GM12878 (cell line): ENCODE measurements around the gene TSFM. TPM values are rescaled to one million over a fixed set of nuclear protein-coding genes. Genes with fewer than 3 reads are reported as not detected.

Source experiments
- ATAC-seq: fragments of 200-7000 bp; cut with Tn5 transposase; 3 replicates; pipeline ENCODE4 v1.9.1; 2020; ENCODE audit warnings: mild to moderate bottlenecking, moderate library complexity
- BruUV-seq: library from RNA; stranded (reverse); fragments of 400-500 nt; replicated peaks from 2 replicates; lab custom pipeline; 2021; lab: Mats Ljungman, UMichigan
- CTCF ChIA-PET: fragments of 300-600 bp; sonication (Branson Sonifier 250); formaldehyde crosslinking; extraction: SDS; loops from one replicate; lab custom pipeline; 2021; ENCODE audit warnings: inconsistent platforms; lab: Yijun Ruan, JAX
- POLR2A ChIA-PET: fragments of 350-600 bp; formaldehyde crosslinking; extraction: SDS; loops from one replicate; lab custom pipeline; 2021; ENCODE audit warnings: inconsistent platforms; lab: Charles Lee
- RAD21 ChIA-PET: fragments of 300-600 bp; sonication (Branson Sonifier 250); formaldehyde crosslinking; loops from one replicate; lab custom pipeline; 2023; ENCODE audit warnings: antibody characterized with exemption; ENCODE audit not compliant: unreplicated experiment; lab: Charles Lee
- SMC1A ChIA-PET: fragments of 300-600 bp; sonication (Branson Sonifier 250); formaldehyde crosslinking; loops from one replicate; lab custom pipeline; 2023; ENCODE audit not compliant: unreplicated experiment, uncharacterized antibody; lab: Charles Lee
- DNase-seq: peaks from one replicate; pipeline ENCODE4 v3.0.0-alpha.2; 2011; ENCODE audit warnings: low read depth, low spot score
- FAIRE-seq: peaks from 3 replicates; lab custom pipeline; 2011; peaks lifted over from hg19 to GRCh38; lab: Jason Lieb, UNC
- H2AFZ ChIP-seq: 2 replicates; pipeline ENCODE4 v1.6.0; 2011; ENCODE audit warnings: low read depth, low read length, control low read depth; ENCODE audit not compliant: control insufficient read depth
- H3K27ac ChIP-seq: 2 replicates; pipeline ENCODE4 v1.5.1; 2011; ENCODE audit warnings: control low read depth; ENCODE audit not compliant: control insufficient read depth, insufficient read depth
- H3K27me3 ChIP-seq, 2 experiments: replicated peaks in 1 of 2; 2 replicates each; pipeline versions ENCODE4 v1.6.0 to v1.6.1; 2011; ENCODE audit warnings: low read length in 1 of 2; ENCODE audit not compliant: control insufficient read depth in 2 of 2, insufficient read depth in 2 of 2
- H3K36me3 ChIP-seq, 2 experiments: 2 replicates each; pipeline ENCODE4 v1.5.1; 2011; ENCODE audit warnings: low read length in 1 of 2; ENCODE audit not compliant: control insufficient read depth in 2 of 2, insufficient read depth in 2 of 2
- H3K4me1 ChIP-seq: 2 replicates; pipeline ENCODE4 v1.6.1; 2011; ENCODE audit warnings: mild to moderate bottlenecking, low read length, moderate library complexity, mixed read lengths; ENCODE audit not compliant: control insufficient read depth, insufficient read depth
- H3K4me2 ChIP-seq: 2 replicates; pipeline ENCODE4 v1.6.0; 2011; ENCODE audit warnings: control low read depth; ENCODE audit not compliant: control insufficient read depth, insufficient read depth
- H3K4me3 ChIP-seq: fragments of 200-600 bp; sonication (generic); 2 replicates; pipeline ENCODE4 v1.5.1; 2016
- H3K79me2 ChIP-seq: 2 replicates; pipeline ENCODE4 v1.6.0; 2011; ENCODE audit warnings: low read length; ENCODE audit not compliant: control insufficient read depth, insufficient read depth
- H3K9ac ChIP-seq: 2 replicates; pipeline ENCODE4 v1.8.0; 2011; ENCODE audit warnings: low read length, control low read depth, mixed read lengths; ENCODE audit not compliant: control insufficient read depth, insufficient read depth
- H3K9me3 ChIP-seq: replicated peaks from 3 replicates; pipeline ENCODE4 v1.5.1; 2011; ENCODE audit warnings: mild to moderate bottlenecking, low read length; ENCODE audit not compliant: control insufficient read depth, insufficient read depth
- H4K20me1 ChIP-seq: 2 replicates; pipeline ENCODE4 v1.6.0; 2011; ENCODE audit not compliant: control insufficient read depth, insufficient read depth
- CHD2 ChIP-seq: IDR thresholded peaks from 2 replicates; pipeline ENCODE4 v1.6.1; 2011; ENCODE audit warnings: low read depth, low read length, improper control_type of control experiment, borderline replicate concordance
- CREM ChIP-seq: IDR thresholded peaks from 2 replicates; pipeline ENCODE4 v1.6.1; 2014; ENCODE audit warnings: antibody characterized with exemption, low read depth
- DPF2 ChIP-seq: fragments of 450-650 bp; IDR thresholded peaks from 2 replicates; pipeline ENCODE4 v1.6.1; 2017; ENCODE audit warnings: mild to moderate bottlenecking
- GATAD2B ChIP-seq: fragments of 450-650 bp; conservative IDR thresholded peaks from 2 replicates; pipeline ENCODE4 v1.6.1; 2017; ENCODE audit warnings: low read depth, mild to moderate bottlenecking, moderate library complexity
- IKZF1 ChIP-seq: fragments of 450-650 bp; conservative IDR thresholded peaks from 2 replicates; pipeline ENCODE4 v1.6.1; 2017; ENCODE audit warnings: antibody characterized with exemption, mild to moderate bottlenecking
- LARP7 ChIP-seq: fragments of 450-650 bp; IDR thresholded peaks from 2 replicates; pipeline ENCODE4 v1.6.1; 2017; ENCODE audit warnings: mild to moderate bottlenecking
- POLR2AphosphoS2 ChIP-seq: IDR thresholded peaks from 2 replicates; pipeline ENCODE4 v1.6.1; 2011; ENCODE audit warnings: low read depth, mild to moderate bottlenecking, low read length, improper control_type of control experiment, moderate library complexity
- POLR2AphosphoS5 ChIP-seq: IDR thresholded peaks from 2 replicates; pipeline ENCODE4 v1.6.1; 2011; ENCODE audit warnings: mild to moderate bottlenecking, low read length, inconsistent platforms
- RUNX3 ChIP-seq: IDR thresholded peaks from 2 replicates; pipeline ENCODE4 v1.6.1; 2012; ENCODE audit warnings: low read length, inconsistent platforms
- ZSCAN29 ChIP-seq: fragments of 450-650 bp; IDR thresholded peaks from 2 replicates; pipeline ENCODE4 v1.6.1; 2017; ENCODE audit warnings: mild to moderate bottlenecking, moderate library complexity
- WGBS: methylation state at CpG from one replicate; pipeline ENCODE4 v1.1.6; 2016; ENCODE audit warnings: low lambda C conversion rate; ENCODE audit not compliant: insufficient replicate concordance, insufficient coverage; ENCODE audit errors: missing lambda C conversion rate; 5-methylcytosine and 5-hydroxymethylcytosine counted together
- in situ Hi-C: fragments of 300-500 bp; cut with MboI; formaldehyde crosslinking; loops from 9 replicates; pipeline ENCODE4 v1.14.3; 2018; ENCODE audit warnings: mixed read lengths
- intact Hi-C: fragments of 100-400 bp; cut with micrococcal nuclease; formaldehyde crosslinking; loops from one replicate; pipeline ENCODE4 v1.14.2; 2022; ENCODE audit not compliant: unreplicated experiment
- polyA plus RNA-seq, 11 experiments: library from polyadenylated mRNA; depleted of rRNA in 4 of 11; unstranded in 6 of 11; stranded (reverse) in 5 of 11; fragments of >200 nt; fragmentation: Nextera tagmentation in 4 of 11; fragmentation: Illumina TruSeq in 1 of 11; extraction: Ambion mirVana in 4 of 11; extraction: Trizol in 1 of 11; gene quantifications; 1 replicate in 1 of 11; 2 replicates in 10 of 11; pipeline versions ENCODE4 v1.2.1 to v1.2.3, GENCODE V29; 2011 to 2016; ENCODE audit warnings: inconsistent platforms in 2 of 11, missing spikeins in 2 of 11, low read depth in 1 of 11
- total RNA-seq, 4 experiments: library from RNA; depleted of rRNA in 3 of 4; stranded (reverse); fragments of >200 nt in 3 of 4; fragmentation: Illumina TruSeq in 1 of 4; extraction: Trizol in 1 of 4; gene quantifications; 2 replicates each; pipeline versions ENCODE4 v1.2.1 to v1.2.3, GENCODE V29; 2013 to 2021
- TF ChIP-seq, protein P1 (sequence below): fragments of 450-650 bp; IDR thresholded peaks from 2 replicates; pipeline ENCODE4 v1.6.1; 2016; ENCODE audit warnings: mild to moderate bottlenecking, moderate library complexity, borderline replicate concordance

TSFM gene
- total and polyA plus RNA-seq, 10 of the 15 experiments (the other 5 are each of a cell fraction or from before 2014, with no cell fraction given), result 36.7 to 132 (median 45.6) TPM

DNA sequence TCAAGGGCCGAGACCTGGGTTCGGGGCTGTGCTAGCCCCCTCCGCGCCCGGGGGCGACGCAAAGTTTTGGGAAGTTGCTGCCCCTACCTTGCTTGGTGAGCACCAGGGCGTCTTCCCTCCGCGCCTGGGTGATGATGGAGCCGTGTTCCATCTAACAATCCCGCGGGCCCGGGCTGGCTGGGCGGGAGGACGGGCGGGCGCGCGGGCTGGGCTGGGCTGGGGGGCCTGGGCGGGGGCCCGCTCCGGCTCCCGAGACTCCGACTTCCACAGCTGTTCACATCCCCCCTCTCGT is 63.6 kb downstream of the TSFM start:
- FAIRE-seq, result no peak
- Histone ChIP-seq H3K4me1 (peaks cover 30% of the 10 kb centered on the region), H3K4me2 (peak overlapping the region; percentile 54), H3K36me3 (no peaks in the 10 kb centered on the region), H2AFZ (peak overlapping the region; percentile 81), H3K79me2 (peaks cover 52% of the 10 kb centered on the region), H3K4me3 (peak overlapping the region; percentile 99), H3K9ac (peak overlapping the region; percentile 94), H4K20me1 (peaks cover 8% of the 10 kb centered on the region), H3K9me3 (no peaks in the 10 kb centered on the region), H3K27me3 (peaks cover 3 to 4% of the 10 kb centered on the region in 2 experiments; a peak in 2 of 4 replicates), H3K27ac (peak overlapping the region; percentile 90)
- ChIA-PET CTCF (interaction anchor here (0.7 to 3.5 kb wide), 4 partner anchors 10 to 94 kb away, joined by 3 to 20 read pairs (median 6); no protein-coding TSS in a partner anchor), SMC1A (interaction anchor here (0.9 to 17.6 kb wide), 2 partner anchors 9 to 55 kb away, joined by 5 to 416 read pairs; no protein-coding TSS in a partner anchor), POLR2A (interaction anchor here (1.3 to 3.6 kb wide), 4 partner anchors 10 to 52 kb away, joined by 4 to 25 read pairs (median 10); no protein-coding TSS in a partner anchor), RAD21 (interaction anchor here (0.6 to 9.2 kb wide), 6 partner anchors 11 to 388 kb away, joined by 3 to 110 read pairs (median 5); partner anchors contain the start of gene TSPAN31)
- peak; percentile 27 for ATAC-seq
- TF ChIP-seq DPF2, result 0 out of 2 replicates have a peak, but pooled peaks have one; percentile 23
- TF ChIP-seq RUNX3, result no peak
- no peak for TF ChIP-seq POLR2AphosphoS5
- TF ChIP-seq IKZF1, result peak; percentile 43
- TF ChIP-seq GATAD2B, result 0 out of 2 replicates have a peak, but pooled peaks have one; percentile 33
- TF ChIP-seq, protein P1, sequence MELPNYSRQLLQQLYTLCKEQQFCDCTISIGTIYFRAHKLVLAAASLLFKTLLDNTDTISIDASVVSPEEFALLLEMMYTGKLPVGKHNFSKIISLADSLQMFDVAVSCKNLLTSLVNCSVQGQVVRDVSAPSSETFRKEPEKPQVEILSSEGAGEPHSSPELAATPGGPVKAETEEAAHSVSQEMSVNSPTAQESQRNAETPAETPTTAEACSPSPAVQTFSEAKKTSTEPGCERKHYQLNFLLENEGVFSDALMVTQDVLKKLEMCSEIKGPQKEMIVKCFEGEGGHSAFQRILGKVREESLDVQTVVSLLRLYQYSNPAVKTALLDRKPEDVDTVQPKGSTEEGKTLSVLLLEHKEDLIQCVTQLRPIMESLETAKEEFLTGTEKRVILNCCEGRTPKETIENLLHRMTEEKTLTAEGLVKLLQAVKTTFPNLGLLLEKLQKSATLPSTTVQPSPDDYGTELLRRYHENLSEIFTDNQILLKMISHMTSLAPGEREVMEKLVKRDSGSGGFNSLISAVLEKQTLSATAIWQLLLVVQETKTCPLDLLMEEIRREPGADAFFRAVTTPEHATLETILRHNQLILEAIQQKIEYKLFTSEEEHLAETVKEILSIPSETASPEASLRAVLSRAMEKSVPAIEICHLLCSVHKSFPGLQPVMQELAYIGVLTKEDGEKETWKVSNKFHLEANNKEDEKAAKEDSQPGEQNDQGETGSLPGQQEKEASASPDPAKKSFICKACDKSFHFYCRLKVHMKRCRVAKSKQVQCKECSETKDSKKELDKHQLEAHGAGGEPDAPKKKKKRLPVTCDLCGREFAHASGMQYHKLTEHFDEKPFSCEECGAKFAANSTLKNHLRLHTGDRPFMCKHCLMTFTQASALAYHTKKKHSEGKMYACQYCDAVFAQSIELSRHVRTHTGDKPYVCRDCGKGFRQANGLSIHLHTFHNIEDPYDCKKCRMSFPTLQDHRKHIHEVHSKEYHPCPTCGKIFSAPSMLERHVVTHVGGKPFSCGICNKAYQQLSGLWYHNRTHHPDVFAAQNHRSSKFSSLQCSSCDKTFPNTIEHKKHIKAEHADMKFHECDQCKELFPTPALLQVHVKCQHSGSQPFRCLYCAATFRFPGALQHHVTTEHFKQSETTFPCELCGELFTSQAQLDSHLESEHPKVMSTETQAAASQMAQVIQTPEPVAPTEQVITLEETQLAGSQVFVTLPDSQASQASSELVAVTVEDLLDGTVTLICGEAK, result no peak
- no peak for TF ChIP-seq ZSCAN29
- 0 out of 2 replicates have a peak, but pooled peaks have one; percentile 0 for TF ChIP-seq CREM
- TF ChIP-seq POLR2AphosphoS2, result no peak
- TF ChIP-seq CHD2, result 0 out of 2 replicates have a peak, but pooled peaks have one; percentile 0
- TF ChIP-seq LARP7, result 0 out of 2 replicates have a peak, but pooled peaks have one; percentile 66
- intact Hi-C loops (no loop called here), in situ Hi-C loops (no loop called here)
- 1% methylated on average over 12 of the region's 26 CpGs for WGBS
- no peak for DNase-seq
- BruUV-seq, result no TSS peak
